ENCODE data around the gene POLRMT. TPM values are rescaled to one million over a fixed set of nuclear protein-coding genes. Genes with fewer than 3 reads are reported as not detected.
A peak's percentile ranks its signal among the peaks of the same experiment; 100 is the strongest.

Gene POLRMT
- total RNA-seq, 1 experiment from 2014 or later = 104 TPM

DNA sequence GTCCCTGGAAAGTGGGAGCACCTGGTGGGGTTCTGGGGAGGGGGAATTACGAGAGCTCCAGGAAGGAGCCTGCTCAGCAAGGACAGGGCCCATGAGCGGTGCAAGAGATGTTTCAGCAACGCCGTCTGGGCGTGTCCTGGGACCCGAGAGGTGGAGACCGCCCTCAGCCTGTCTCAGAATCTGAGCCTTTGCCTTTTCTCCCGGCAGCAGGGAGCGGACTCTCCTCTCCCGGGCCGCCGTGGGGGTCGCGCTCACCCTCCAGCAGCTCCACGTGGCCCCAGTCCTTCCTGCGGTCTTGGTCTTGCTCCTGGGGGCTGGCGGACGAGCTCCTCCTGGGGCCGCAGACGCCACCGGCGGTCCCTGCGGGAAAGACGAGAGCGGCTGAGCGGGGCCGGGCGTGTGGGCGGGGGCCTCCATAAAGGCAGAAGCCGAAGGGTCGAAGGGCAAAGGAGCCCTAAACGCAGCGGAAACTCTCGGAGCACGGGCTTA is 714 bp downstream of the POLRMT start:
- no peak overlapping the region for H4K8ac ChIP-seq (replicated peaks; ENCODE audit: insufficient read length, low read depth, low read length)
- no peak overlapping the region for H3K23ac ChIP-seq (ENCODE audit: insufficient read length, low read depth, low read length)
- Mint-ChIP-seq H3K27me3 (ENCODE audit: low read depth) (peaks cover 10% of the 10 kb centered on the region), H3K36me3 (ENCODE audit: insufficient read depth in 1 of 3, low read depth in 3 of 3) (peaks cover 21 to 34% (median 25%) of the 10 kb centered on the region in 3 experiments; a peak in 6 of 7 replicates), H3K4me3 (peak overlapping the region; percentile 96 to 99), H3K27ac (peak overlapping the region in 2 of 3 experiments; percentile 92 to 96; a peak in 4 of 7 replicates), H3K4me1 (peaks cover 7 to 13% of the 10 kb centered on the region in 2 experiments), H3K9me3 (peaks cover 0 to 3% of the 10 kb centered on the region in 2 experiments; a peak in 1 of 5 replicates)
- no peaks in the 10 kb centered on the region; the same call in 1 of the 2 replicates for H3K4me1 ChIP-seq (ENCODE audit: insufficient read depth, low read length)
- no peak overlapping the region for H2BK20ac ChIP-seq (ENCODE audit: low read depth, low read length, poor library complexity, severe bottlenecking)
- no peak overlapping the region for H4K5ac ChIP-seq (ENCODE audit: insufficient read length, low read depth, low read length)
- H2BK15ac ChIP-seq (ENCODE audit: low read depth, low read length) = no peak overlapping the region
- H3K56ac ChIP-seq (ENCODE audit: insufficient read length, low read depth, low read length) = no peak overlapping the region
- H3K27me3 ChIP-seq (ENCODE audit: insufficient read depth, low read length) = no peaks in the 10 kb centered on the region
- peaks cover 7% of the 10 kb centered on the region for H3K23me2 ChIP-seq (ENCODE audit: insufficient read length, low read depth, low read length, poor library complexity, severe bottlenecking)
- H3K9me3 ChIP-seq (ENCODE audit: control insufficient read depth, low read depth, low read length) = no peaks in the 10 kb centered on the region
- no peak overlapping the region for H4K91ac ChIP-seq (ENCODE audit: insufficient read length, low read depth, low read length)
- peak; percentile 67 for DNase-seq
- no peak overlapping the region for H2AFZ ChIP-seq (ENCODE audit: low read length)
- H3K79me2 ChIP-seq (ENCODE audit: insufficient read depth, low read length) = no peaks in the 10 kb centered on the region
- no peak overlapping the region for H2BK120ac ChIP-seq (ENCODE audit: low read depth, low read length, poor library complexity, severe bottlenecking)
- H3K4me2 ChIP-seq (ENCODE audit: insufficient read depth, insufficient read length, low read length) = peak overlapping the region; percentile 73
- H3K79me1 ChIP-seq (ENCODE audit: insufficient read depth, low read depth, low read length, poor library complexity, severe bottlenecking) = peaks cover 9% of the 10 kb centered on the region
- no peak overlapping the region for H3K4ac ChIP-seq (ENCODE audit: low read depth, low read length)
- H3K9ac ChIP-seq (ENCODE audit: extremely low read depth, insufficient read length, low read length) = peak overlapping the region; percentile 40
- H3K14ac ChIP-seq (ENCODE audit: insufficient read depth, low read length) = no peak overlapping the region
- no peak overlapping the region for H3T11ph ChIP-seq (ENCODE audit: low read length)
- TF ChIP-seq, protein P1, sequence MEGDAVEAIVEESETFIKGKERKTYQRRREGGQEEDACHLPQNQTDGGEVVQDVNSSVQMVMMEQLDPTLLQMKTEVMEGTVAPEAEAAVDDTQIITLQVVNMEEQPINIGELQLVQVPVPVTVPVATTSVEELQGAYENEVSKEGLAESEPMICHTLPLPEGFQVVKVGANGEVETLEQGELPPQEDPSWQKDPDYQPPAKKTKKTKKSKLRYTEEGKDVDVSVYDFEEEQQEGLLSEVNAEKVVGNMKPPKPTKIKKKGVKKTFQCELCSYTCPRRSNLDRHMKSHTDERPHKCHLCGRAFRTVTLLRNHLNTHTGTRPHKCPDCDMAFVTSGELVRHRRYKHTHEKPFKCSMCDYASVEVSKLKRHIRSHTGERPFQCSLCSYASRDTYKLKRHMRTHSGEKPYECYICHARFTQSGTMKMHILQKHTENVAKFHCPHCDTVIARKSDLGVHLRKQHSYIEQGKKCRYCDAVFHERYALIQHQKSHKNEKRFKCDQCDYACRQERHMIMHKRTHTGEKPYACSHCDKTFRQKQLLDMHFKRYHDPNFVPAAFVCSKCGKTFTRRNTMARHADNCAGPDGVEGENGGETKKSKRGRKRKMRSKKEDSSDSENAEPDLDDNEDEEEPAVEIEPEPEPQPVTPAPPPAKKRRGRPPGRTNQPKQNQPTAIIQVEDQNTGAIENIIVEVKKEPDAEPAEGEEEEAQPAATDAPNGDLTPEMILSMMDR (conservative IDR thresholded peaks at IDR 0.05) = no peak
- H2BK5ac ChIP-seq (ENCODE audit: insufficient read length, low read length) = no peak overlapping the region
- H2BK12ac ChIP-seq (ENCODE audit: insufficient read length, low read depth, low read length) = no peak overlapping the region
- H3K18ac ChIP-seq (ENCODE audit: insufficient read length, low read depth, low read length) = no peak overlapping the region
- no peak overlapping the region for H2AK5ac ChIP-seq (ENCODE audit: insufficient read length, low read length)
- H4K20me1 ChIP-seq (ENCODE audit: control insufficient read depth, insufficient read depth, insufficient read length) = peaks cover 4% of the 10 kb centered on the region
- WGBS (ENCODE audit: extremely low coverage, insufficient read length, low lambda C conversion rate) = no CpG with 5 or more reads among the region's 35 CpGs
- no peak overlapping the region for H3K27ac ChIP-seq (ENCODE audit: insufficient read length, low read depth, low read length)
